GM15510 (cell line): ENCODE results near the gene OGN.

ENCODE experiments used
- POLR2A ChIP-seq: IDR thresholded peaks from 3 replicates; pipeline ENCODE4 v1.6.1; 2011; ENCODE audit warnings: borderline replicate concordance; ENCODE audit not compliant: insufficient read length; ENCODE audit errors: extremely low read depth

OGN gene

GRCh38 chr9:92404042-92404836 lies at the start of gene OGN:
Gene OGN, minus strand, starts transcription at chr9:92404578. Its CDS starts 1,171 bp downstream, at chr9:92403407.
- TF ChIP-seq POLR2A: no peak

DNA sequence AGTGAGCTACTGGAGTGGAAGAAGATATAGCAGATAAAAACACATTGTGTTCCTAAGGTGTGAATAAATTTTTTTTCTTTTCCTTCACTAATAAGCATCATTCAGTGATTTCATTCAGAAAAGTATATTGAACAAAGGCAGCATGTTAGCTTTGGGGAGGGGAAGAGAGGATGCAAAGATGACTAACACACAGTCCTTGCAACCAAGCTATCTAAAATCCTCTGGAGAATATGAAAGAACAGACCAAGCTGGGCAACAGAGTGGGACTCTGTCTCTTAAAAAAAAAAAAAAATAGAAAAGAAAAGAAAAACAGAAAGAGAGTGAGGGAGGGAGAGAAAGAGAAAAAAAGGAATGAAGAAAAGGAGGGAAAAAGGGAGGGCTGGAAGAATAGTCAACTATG lies 42.2 kb upstream of the OGN start:
- TF ChIP-seq POLR2A: no peak

DNA sequence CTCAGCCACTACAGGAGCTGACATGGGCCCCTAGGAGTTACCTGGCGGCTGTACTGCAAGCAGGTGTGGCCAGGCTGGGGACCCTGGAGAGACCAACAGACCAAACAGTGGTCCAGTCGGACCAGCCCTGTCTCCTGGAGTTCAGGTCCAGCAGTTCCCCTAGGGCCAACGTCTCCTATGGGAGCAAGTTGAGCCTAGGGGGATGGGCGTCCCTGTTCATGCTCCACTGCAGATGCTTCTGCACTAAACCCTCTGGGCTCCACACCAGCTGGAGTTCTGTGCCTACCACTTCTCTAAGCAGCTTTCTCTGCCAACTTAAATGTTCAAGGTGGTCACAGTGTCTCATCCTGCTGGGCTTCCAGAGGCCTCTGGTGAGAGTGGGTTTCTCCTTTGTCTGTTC lies 40.5 kb upstream of the OGN start:
- TF ChIP-seq POLR2A: no peak

DNA sequence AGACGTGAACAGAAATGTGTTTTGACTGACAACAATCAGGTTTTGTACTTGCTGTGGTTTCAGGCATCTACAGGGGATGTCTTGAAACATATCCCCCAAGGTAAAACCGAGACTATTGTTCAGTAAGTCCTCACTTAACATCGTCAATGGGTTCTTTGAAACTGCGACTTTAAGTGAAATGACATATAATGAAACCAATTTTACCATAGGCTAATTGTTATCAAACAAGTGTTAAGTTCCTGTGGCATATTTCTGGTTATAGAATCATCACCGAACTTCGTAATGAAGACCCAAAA lies 36.3 kb upstream of the OGN start:
- no peak for TF ChIP-seq POLR2A

- no peak for TF ChIP-seq POLR2A
Observed at GRCh38 chr9:92439921-92440750, 35.8 kb upstream of the OGN start.

- no peak for TF ChIP-seq POLR2A
Observed at GRCh38 chr9:92438900-92439526, 34.6 kb upstream of the OGN start.

DNA sequence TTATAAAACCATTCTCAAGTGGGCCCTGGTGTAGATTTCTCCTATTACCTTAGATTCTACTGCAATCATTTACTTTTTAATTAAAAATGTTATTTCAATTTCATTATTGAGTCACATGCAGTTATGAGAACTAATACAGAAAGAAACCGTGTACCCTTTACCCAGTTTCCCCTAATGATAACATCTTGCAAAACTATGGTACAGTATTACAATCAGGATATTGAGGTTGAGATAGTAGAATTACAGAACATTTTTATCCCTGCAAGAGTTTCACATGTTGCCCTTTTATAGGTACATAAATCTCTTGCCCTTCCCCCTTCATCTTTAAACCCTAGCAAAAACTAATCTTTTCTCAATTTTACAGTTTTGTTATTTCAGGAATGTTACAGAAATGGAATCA lies 30.9 kb upstream of the OGN start:
- TF ChIP-seq POLR2A: no peak

DNA sequence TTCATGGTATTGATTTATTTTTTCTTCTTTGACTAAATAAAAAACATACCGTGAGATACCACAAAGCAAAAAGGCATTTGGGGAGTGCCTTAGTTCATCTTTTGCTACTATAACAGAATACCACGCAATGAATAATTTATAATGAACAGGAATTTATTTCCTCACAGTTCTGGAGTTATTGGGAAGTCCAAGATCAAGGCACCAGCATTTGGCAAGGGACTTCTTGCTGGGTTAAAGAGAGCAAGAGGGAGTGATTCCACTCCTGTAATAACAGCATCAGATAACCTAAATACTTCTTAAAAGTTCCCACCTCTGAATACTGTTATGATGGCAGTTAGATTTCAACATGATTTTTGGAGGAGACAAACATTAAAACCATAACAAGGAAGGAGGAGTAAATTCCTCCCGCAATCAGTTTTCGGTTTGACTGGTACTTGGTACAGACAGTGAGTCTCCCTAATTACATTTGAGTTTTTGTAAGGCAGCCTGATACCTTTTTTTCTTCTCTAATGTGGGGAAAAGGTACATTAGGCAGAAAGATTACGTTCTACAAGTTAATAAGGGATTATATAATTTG lies 28.7 kb upstream of the OGN start:
- no peak for TF ChIP-seq POLR2A

GRCh38 chr9:92432350-92432749 lies 28.0 kb upstream of the OGN start:
- TF ChIP-seq POLR2A: no peak

DNA sequence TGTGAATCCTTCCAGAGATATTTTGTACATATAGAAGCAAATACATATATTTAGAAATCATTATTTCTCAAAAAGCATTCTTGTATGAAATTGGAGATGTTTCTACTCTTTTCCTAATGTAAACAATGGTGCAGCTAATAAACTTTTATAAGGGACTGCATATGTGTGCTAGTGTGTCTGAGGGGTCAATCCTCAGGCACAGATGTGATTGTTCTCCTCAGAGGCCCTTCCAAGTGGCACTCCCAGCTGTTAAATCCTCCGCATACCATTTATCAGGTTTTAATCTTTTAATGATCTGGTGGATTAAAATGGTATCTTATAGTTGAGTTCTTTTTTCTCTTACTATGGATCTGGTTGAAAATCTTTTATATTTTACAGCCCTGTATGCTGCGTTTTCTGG lies 25.5 kb upstream of the OGN start:
- TF ChIP-seq POLR2A: no peak

- TF ChIP-seq POLR2A: no peak
Observed at GRCh38 chr9:92426501-92427145, 22.2 kb upstream of the OGN start.

DNA sequence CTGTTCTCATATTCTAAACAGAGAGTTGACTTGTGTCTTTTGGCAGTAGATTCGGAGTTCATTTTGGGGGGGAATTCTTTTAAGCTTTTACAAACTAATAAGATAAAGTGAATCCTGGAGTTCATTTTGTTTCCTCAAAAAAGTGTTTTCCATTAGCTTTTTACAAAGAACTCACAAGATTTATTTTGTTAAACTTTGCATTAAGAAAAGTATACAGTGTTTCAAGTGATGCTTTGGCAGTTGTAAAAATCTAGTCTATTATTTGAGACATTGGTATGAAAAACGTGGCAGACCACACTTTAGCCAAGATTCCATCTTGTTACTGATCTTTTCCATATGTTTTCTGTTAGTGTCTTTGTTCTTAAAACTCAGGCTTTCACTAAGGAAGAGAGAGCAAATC lies 21.1 kb upstream of the OGN start:
- no peak for TF ChIP-seq POLR2A

DNA sequence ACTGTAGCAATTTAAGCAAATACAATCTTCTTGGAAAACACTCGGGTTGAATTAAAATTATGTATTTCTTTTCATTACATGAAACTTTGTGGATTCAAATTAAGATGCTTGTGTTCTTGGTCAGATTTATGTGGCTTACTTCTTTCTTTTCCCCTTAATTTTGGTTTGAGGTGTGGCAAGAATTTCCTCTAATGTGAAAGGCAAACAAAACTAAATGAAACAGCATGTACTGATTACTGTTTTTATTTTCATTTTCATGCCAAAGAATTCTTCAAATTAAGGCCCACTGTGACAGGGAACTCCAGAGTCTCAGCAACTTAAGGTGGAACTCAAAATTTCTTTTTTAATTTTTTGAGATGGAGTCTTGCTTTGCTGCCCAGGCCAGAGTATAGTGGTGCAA lies 20.0 kb upstream of the OGN start, which contains the start of gene OMD:
TSS of gene OMD (minus strand) at position 132 of the 400 bp plus-strand sequence. CDS start 6,913 bp downstream, outside the sequence.
- TF ChIP-seq POLR2A: no peak

- no peak for TF ChIP-seq POLR2A
Observed at GRCh38 chr9:92423612-92424011, 19.2 kb upstream of the OGN start.

GRCh38 chr9:92422611-92423338 lies 18.4 kb upstream of the OGN start:
- no peak for TF ChIP-seq POLR2A

GRCh38 chr9:92414566-92414965 lies 10.2 kb upstream of the OGN start:
- no peak for TF ChIP-seq POLR2A
